Measurements from ENCODE around the gene OR8B2.
"Not testable (repeated sequence)": the region's sequence is repeated elsewhere in the genome, so short reads cannot be mapped to it uniquely, and the experiment has no call there.

Gene OR8B2

GRCh38 chr11:124396847-124397246 is 12.5 kb upstream of the OR8B2 start:
- H3K4me3 ChIP-seq (ENCODE audit: low read depth in 1 of 5, low read length in 5 of 5); H3K27ac ChIP-seq (ENCODE audit: low read depth, low read length); H3K9me3 ChIP-seq (ENCODE audit: control insufficient read depth in 5 of 5, low read length in 5 of 5); H3K9ac ChIP-seq (ENCODE audit: low read length in 5 of 5); H3K36me3 ChIP-seq (ENCODE audit: control insufficient read depth in 5 of 5, insufficient read depth in 5 of 5, low read length in 5 of 5); H3K27me3 ChIP-seq (ENCODE audit: control insufficient read depth in 5 of 5, insufficient read depth in 4 of 5, low read length in 5 of 5); H3K4me1 ChIP-seq (ENCODE audit: control insufficient read depth in 5 of 5, insufficient read depth in 5 of 5, low read length in 5 of 5): not testable (repeated sequence)

- Histone ChIP-seq H3K4me3 (ENCODE audit: low read depth in 1 of 5, low read length in 5 of 5) (no peak overlapping the region), H3K4me1 (ENCODE audit: control insufficient read depth in 5 of 5, insufficient read depth in 5 of 5, low read length in 5 of 5) (no peaks in the 10 kb centered on the region), H3K36me3 (ENCODE audit: control insufficient read depth in 5 of 5, insufficient read depth in 5 of 5, low read length in 5 of 5) (no peaks in the 10 kb centered on the region), H3K27ac (ENCODE audit: low read depth, low read length) (no peak overlapping the region), H3K9me3 (ENCODE audit: control insufficient read depth in 5 of 5, low read length in 5 of 5) (no peaks in the 10 kb centered on the region), H3K9ac (ENCODE audit: low read length in 5 of 5) (no peak overlapping the region), H3K27me3 (ENCODE audit: control insufficient read depth in 5 of 5, insufficient read depth in 4 of 5, low read length in 5 of 5) (no peaks in the 10 kb centered on the region)
Measured at GRCh38 chr11:124394408-124394807, 10.1 kb upstream of the OR8B2 start.

GRCh38 chr11:124382857-124383256 is 1.4 kb downstream of the OR8B2 start:
- not testable (repeated sequence) for H3K27me3 ChIP-seq (ENCODE audit: control insufficient read depth in 5 of 5, insufficient read depth in 4 of 5, low read length in 5 of 5); H3K9ac ChIP-seq (ENCODE audit: low read length in 5 of 5); H3K27ac ChIP-seq (ENCODE audit: low read depth, low read length); H3K36me3 ChIP-seq (ENCODE audit: control insufficient read depth in 5 of 5, insufficient read depth in 5 of 5, low read length in 5 of 5); H3K4me3 ChIP-seq (ENCODE audit: low read depth in 1 of 5, low read length in 5 of 5); H3K9me3 ChIP-seq (ENCODE audit: control insufficient read depth in 5 of 5, low read length in 5 of 5); H3K4me1 ChIP-seq (ENCODE audit: control insufficient read depth in 5 of 5, insufficient read depth in 5 of 5, low read length in 5 of 5)

- H3K4me1 ChIP-seq (ENCODE audit: control insufficient read depth in 5 of 5, insufficient read depth in 5 of 5, low read length in 5 of 5) = no peaks in the 10 kb centered on the region
- no peaks in the 10 kb centered on the region for H3K9me3 ChIP-seq (ENCODE audit: control insufficient read depth in 5 of 5, low read length in 5 of 5)
- H3K4me3 ChIP-seq (ENCODE audit: low read depth in 1 of 5, low read length in 5 of 5) = no peak overlapping the region
- H3K27me3 ChIP-seq (ENCODE audit: control insufficient read depth in 5 of 5, insufficient read depth in 4 of 5, low read length in 5 of 5) = no peaks in the 10 kb centered on the region
- no peaks in the 10 kb centered on the region for H3K36me3 ChIP-seq (ENCODE audit: control insufficient read depth in 5 of 5, insufficient read depth in 5 of 5, low read length in 5 of 5)
- H3K27ac ChIP-seq (ENCODE audit: low read depth, low read length) = no peak overlapping the region
- H3K9ac ChIP-seq (ENCODE audit: low read length in 5 of 5) = no peak overlapping the region
Measured at GRCh38 chr11:124380585-124380984, 3.7 kb downstream of the OR8B2 start.

- H3K4me1 ChIP-seq (ENCODE audit: control insufficient read depth in 5 of 5, insufficient read depth in 5 of 5, low read length in 5 of 5) = no peaks in the 10 kb centered on the region
- no peak overlapping the region for H3K9ac ChIP-seq (ENCODE audit: low read length in 5 of 5)
- H3K27ac ChIP-seq (ENCODE audit: low read depth, low read length) = no peak overlapping the region
- H3K4me3 ChIP-seq (ENCODE audit: low read depth in 1 of 5, low read length in 5 of 5) = no peak overlapping the region
- no peaks in the 10 kb centered on the region for H3K27me3 ChIP-seq (ENCODE audit: control insufficient read depth in 5 of 5, insufficient read depth in 4 of 5, low read length in 5 of 5)
- no peaks in the 10 kb centered on the region for H3K36me3 ChIP-seq (ENCODE audit: control insufficient read depth in 5 of 5, insufficient read depth in 5 of 5, low read length in 5 of 5)
- H3K9me3 ChIP-seq (ENCODE audit: control insufficient read depth in 5 of 5, low read length in 5 of 5) = no peaks in the 10 kb centered on the region
Measured at GRCh38 chr11:124376280-124376679, 8.0 kb downstream of the OR8B2 start.

GRCh38 chr11:124359566-124359965 is 24.7 kb downstream of the OR8B2 start:
- Histone ChIP-seq H3K4me1 (ENCODE audit: control insufficient read depth in 5 of 5, insufficient read depth in 5 of 5, low read length in 5 of 5) (no peaks in the 10 kb centered on the region), H3K4me3 (ENCODE audit: low read depth in 1 of 5, low read length in 5 of 5) (no peak overlapping the region), H3K9me3 (ENCODE audit: control insufficient read depth in 5 of 5, low read length in 5 of 5) (no peaks in the 10 kb centered on the region), H3K9ac (ENCODE audit: low read length in 5 of 5) (no peak overlapping the region), H3K27me3 (ENCODE audit: control insufficient read depth in 5 of 5, insufficient read depth in 4 of 5, low read length in 5 of 5) (no peaks in the 10 kb centered on the region), H3K27ac (ENCODE audit: low read depth, low read length) (no peak overlapping the region), H3K36me3 (ENCODE audit: control insufficient read depth in 5 of 5, insufficient read depth in 5 of 5, low read length in 5 of 5) (no peaks in the 10 kb centered on the region)

GRCh38 chr11:124346311-124346955 is 37.9 kb downstream of the OR8B2 start:
- H3K9me3 ChIP-seq (ENCODE audit: control insufficient read depth in 5 of 5, low read length in 5 of 5) = peaks cover 0 to 8% (median 2%) of the 10 kb centered on the region in 5 donors
- H3K4me3 ChIP-seq (ENCODE audit: low read depth in 1 of 5, low read length in 5 of 5) = no peak overlapping the region
- H3K36me3 ChIP-seq (ENCODE audit: control insufficient read depth in 5 of 5, insufficient read depth in 5 of 5, low read length in 5 of 5) = no peaks in the 10 kb centered on the region
- H3K27ac ChIP-seq (ENCODE audit: low read depth, low read length) = no peak overlapping the region
- H3K27me3 ChIP-seq (ENCODE audit: control insufficient read depth in 5 of 5, insufficient read depth in 4 of 5, low read length in 5 of 5) = no peaks in the 10 kb centered on the region
- H3K4me1 ChIP-seq (ENCODE audit: control insufficient read depth in 5 of 5, insufficient read depth in 5 of 5, low read length in 5 of 5) = no peaks in the 10 kb centered on the region
- H3K9ac ChIP-seq (ENCODE audit: low read length in 5 of 5) = no peak overlapping the region

- H3K4me1 ChIP-seq (ENCODE audit: control insufficient read depth in 5 of 5, insufficient read depth in 5 of 5, low read length in 5 of 5) = peaks cover 0 to 4% (median 0%) of the 10 kb centered on the region in 5 donors
- H3K9ac ChIP-seq (ENCODE audit: low read length in 5 of 5) = no peak overlapping the region
- peaks cover 0 to 2% (median under 1%) of the 10 kb centered on the region in 5 donors for H3K9me3 ChIP-seq (ENCODE audit: control insufficient read depth in 5 of 5, low read length in 5 of 5)
- no peak overlapping the region for H3K4me3 ChIP-seq (ENCODE audit: low read depth in 1 of 5, low read length in 5 of 5)
- no peaks in the 10 kb centered on the region for H3K27me3 ChIP-seq (ENCODE audit: control insufficient read depth in 5 of 5, insufficient read depth in 4 of 5, low read length in 5 of 5)
- no peak overlapping the region for H3K27ac ChIP-seq (ENCODE audit: low read depth, low read length)
- H3K36me3 ChIP-seq (ENCODE audit: control insufficient read depth in 5 of 5, insufficient read depth in 5 of 5, low read length in 5 of 5) = no peaks in the 10 kb centered on the region
Measured at GRCh38 chr11:124344346-124344745, 40.0 kb downstream of the OR8B2 start.

- no peak overlapping the region for H3K9ac ChIP-seq (ENCODE audit: low read length in 5 of 5)
- peaks cover 0 to 4% (median 0%) of the 10 kb centered on the region in 5 donors for H3K4me1 ChIP-seq (ENCODE audit: control insufficient read depth in 5 of 5, insufficient read depth in 5 of 5, low read length in 5 of 5)
- no peak overlapping the region for H3K27ac ChIP-seq (ENCODE audit: low read depth, low read length)
- no peaks in the 10 kb centered on the region for H3K9me3 ChIP-seq (ENCODE audit: control insufficient read depth in 5 of 5, low read length in 5 of 5)
- no peak overlapping the region for H3K4me3 ChIP-seq (ENCODE audit: low read depth in 1 of 5, low read length in 5 of 5)
- H3K36me3 ChIP-seq (ENCODE audit: control insufficient read depth in 5 of 5, insufficient read depth in 5 of 5, low read length in 5 of 5) = no peaks in the 10 kb centered on the region
- no peaks in the 10 kb centered on the region for H3K27me3 ChIP-seq (ENCODE audit: control insufficient read depth in 5 of 5, insufficient read depth in 4 of 5, low read length in 5 of 5)
Measured at GRCh38 chr11:124340142-124340447, 44.2 kb downstream of the OR8B2 start.

GRCh38 chr11:124339396-124340141 is 44.7 kb downstream of the OR8B2 start:
- H3K27me3 ChIP-seq (ENCODE audit: control insufficient read depth in 5 of 5, insufficient read depth in 4 of 5, low read length in 5 of 5) = no peaks in the 10 kb centered on the region
- H3K4me1 ChIP-seq (ENCODE audit: control insufficient read depth in 5 of 5, insufficient read depth in 5 of 5, low read length in 5 of 5) = peaks cover 0 to 4% (median 0%) of the 10 kb centered on the region in 5 donors
- H3K9ac ChIP-seq (ENCODE audit: low read length in 5 of 5) = no peak overlapping the region
- no peaks in the 10 kb centered on the region for H3K9me3 ChIP-seq (ENCODE audit: control insufficient read depth in 5 of 5, low read length in 5 of 5)
- H3K27ac ChIP-seq (ENCODE audit: low read depth, low read length) = no peak overlapping the region
- no peaks in the 10 kb centered on the region for H3K36me3 ChIP-seq (ENCODE audit: control insufficient read depth in 5 of 5, insufficient read depth in 5 of 5, low read length in 5 of 5)
- H3K4me3 ChIP-seq (ENCODE audit: low read depth in 1 of 5, low read length in 5 of 5) = no peak overlapping the region

Data from subcutaneous abdominal adipose tissue (tissue), 5 donors.